HPDE6-E6E7 (cell line): ENCODE results near the gene KRT6A.
A peak's percentile ranks its signal among the peaks of the same experiment; 100 is the strongest.

Source experiments
- DNase-seq: peaks from one replicate; pipeline ENCODE4 v3.0.0; 2011; ENCODE audit warnings: missing footprints; ENCODE audit errors: extremely low spot score

Gene KRT6A

GRCh38 chr12:52493172-52493571, at the start of gene KRT6A:
Gene KRT6A (minus strand): TSS chr12:52493257. CDS start chr12:52493188, 69 bp downstream.
- peak; percentile 79 for DNase-seq

- no peak for DNase-seq
These were observed 49.1 kb upstream of the KRT6A start for GRCh38 chr12:52542157-52542556.

GRCh38 chr12:52541709-52542108, 48.7 kb upstream of the KRT6A start:
- no peak for DNase-seq

GRCh38 chr12:52540531-52540930, 47.5 kb upstream of the KRT6A start:
- DNase-seq: no peak

GRCh38 chr12:52539821-52540173, 46.7 kb upstream of the KRT6A start:
- no peak for DNase-seq

- no peak for DNase-seq
These were observed 46.2 kb upstream of the KRT6A start for GRCh38 chr12:52539083-52539820.

GRCh38 chr12:52537101-52537500, 44.0 kb upstream of the KRT6A start:
- no peak for DNase-seq

GRCh38 chr12:52535574-52535973, 42.5 kb upstream of the KRT6A start:
- DNase-seq: no peak

GRCh38 chr12:52534482-52534881, 41.4 kb upstream of the KRT6A start:
- no peak for DNase-seq

GRCh38 chr12:52533686-52534470, 40.8 kb upstream of the KRT6A start:
- no peak for DNase-seq

GRCh38 chr12:52532636-52533035, 39.6 kb upstream of the KRT6A start:
- DNase-seq: no peak

GRCh38 chr12:52531566-52532300, 38.7 kb upstream of the KRT6A start:
- no peak for DNase-seq

- no peak for DNase-seq
These were observed 37.8 kb upstream of the KRT6A start for GRCh38 chr12:52530905-52531304.

GRCh38 chr12:52530366-52530765, 37.3 kb upstream of the KRT6A start:
- DNase-seq: no peak

GRCh38 chr12:52529846-52530245, 36.8 kb upstream of the KRT6A start:
- no peak for DNase-seq

GRCh38 chr12:52529417-52529816, 36.4 kb upstream of the KRT6A start:
- DNase-seq: no peak

- DNase-seq: no peak
These were observed 35.6 kb upstream of the KRT6A start for GRCh38 chr12:52528641-52529143.

- DNase-seq: no peak
These were observed 34.2 kb upstream of the KRT6A start for GRCh38 chr12:52527121-52527800.

- no peak for DNase-seq
These were observed 33.5 kb upstream of the KRT6A start for GRCh38 chr12:52526511-52526951.

- DNase-seq: no peak
These were observed 32.8 kb upstream of the KRT6A start for GRCh38 chr12:52525661-52526499.
